Limb (tissue), 2 donors: ENCODE data around the gene PDE2A.

Source experiments
- DNase-seq, 2 donors: peaks; one replicate each; pipeline ENCODE4 v3.0.0-alpha.2; 2016; ENCODE audit errors: extremely low spot score in 2 of 2

Gene PDE2A

DNA sequence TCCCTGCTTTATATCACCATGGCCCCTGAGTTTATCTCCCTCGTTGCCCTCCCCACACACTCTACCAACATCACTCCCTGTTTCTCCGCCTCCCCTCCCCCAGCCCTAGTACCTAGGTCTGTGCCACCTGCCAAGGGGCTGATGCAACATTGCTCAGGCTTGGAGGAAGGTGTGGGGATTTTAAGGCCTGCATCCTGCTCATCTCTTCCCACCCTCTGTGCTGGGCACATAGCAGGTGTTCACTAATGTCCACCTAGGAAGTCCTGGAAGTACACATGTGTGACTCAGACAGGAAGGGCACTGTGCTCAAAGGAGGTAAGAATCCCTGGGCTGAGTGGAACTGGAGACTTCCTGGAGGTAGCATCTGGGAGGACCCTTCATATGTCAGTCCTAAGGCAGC lies 37.0 kb downstream of the PDE2A start:
- DNase-seq, result no peak

GRCh38 chr11:72636376-72636775 lies 37.8 kb downstream of the PDE2A start:
- DNase-seq, result no peak

GRCh38 chr11:72635933-72636332 lies 38.3 kb downstream of the PDE2A start:
- DNase-seq, result no peak

GRCh38 chr11:72635309-72635915 lies 38.8 kb downstream of the PDE2A start:
- DNase-seq, result no peak

GRCh38 chr11:72634472-72635095 lies 39.6 kb downstream of the PDE2A start:
- DNase-seq, result no peak

DNA sequence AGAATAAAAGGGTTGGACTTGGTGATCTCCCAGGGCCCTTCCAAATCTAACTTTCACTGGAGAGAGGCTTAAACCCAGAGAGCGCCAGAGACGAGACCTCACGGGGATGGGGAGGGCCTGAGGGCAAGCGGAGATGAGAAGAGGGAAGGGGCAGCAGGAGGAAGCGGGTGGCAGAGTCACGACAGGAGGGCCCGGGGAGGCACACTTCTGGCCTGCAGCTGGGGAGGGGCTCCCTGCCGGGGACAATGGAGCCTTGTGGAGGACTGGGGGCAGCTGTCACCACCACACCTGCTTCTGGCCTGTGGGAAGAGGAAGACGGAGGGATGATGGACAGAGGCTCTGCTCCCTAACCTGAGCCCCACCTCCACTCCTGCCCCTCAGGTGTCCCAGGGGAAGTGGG lies 40.2 kb downstream of the PDE2A start:
- no peak for DNase-seq

DNA sequence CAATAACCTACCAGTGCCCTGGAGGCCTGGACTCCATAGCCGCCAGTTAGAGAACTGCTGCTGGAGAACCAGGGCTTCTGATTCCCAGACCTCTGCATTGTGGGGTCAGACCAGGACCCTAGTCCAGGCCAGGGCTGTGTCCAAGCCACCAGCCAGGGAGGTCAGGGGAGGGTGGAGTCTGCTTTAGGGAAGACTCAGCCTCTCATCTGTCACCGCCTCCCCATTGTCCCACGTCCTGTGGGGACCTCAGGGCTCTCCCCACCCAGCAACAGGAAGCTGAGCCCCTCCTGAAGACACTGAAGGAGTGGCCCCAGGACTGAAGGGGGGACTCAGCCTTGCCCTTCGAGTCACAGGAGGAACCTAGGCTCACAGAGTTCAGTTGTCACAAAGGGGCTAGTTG lies 41.2 kb downstream of the PDE2A start:
- no peak for DNase-seq

DNA sequence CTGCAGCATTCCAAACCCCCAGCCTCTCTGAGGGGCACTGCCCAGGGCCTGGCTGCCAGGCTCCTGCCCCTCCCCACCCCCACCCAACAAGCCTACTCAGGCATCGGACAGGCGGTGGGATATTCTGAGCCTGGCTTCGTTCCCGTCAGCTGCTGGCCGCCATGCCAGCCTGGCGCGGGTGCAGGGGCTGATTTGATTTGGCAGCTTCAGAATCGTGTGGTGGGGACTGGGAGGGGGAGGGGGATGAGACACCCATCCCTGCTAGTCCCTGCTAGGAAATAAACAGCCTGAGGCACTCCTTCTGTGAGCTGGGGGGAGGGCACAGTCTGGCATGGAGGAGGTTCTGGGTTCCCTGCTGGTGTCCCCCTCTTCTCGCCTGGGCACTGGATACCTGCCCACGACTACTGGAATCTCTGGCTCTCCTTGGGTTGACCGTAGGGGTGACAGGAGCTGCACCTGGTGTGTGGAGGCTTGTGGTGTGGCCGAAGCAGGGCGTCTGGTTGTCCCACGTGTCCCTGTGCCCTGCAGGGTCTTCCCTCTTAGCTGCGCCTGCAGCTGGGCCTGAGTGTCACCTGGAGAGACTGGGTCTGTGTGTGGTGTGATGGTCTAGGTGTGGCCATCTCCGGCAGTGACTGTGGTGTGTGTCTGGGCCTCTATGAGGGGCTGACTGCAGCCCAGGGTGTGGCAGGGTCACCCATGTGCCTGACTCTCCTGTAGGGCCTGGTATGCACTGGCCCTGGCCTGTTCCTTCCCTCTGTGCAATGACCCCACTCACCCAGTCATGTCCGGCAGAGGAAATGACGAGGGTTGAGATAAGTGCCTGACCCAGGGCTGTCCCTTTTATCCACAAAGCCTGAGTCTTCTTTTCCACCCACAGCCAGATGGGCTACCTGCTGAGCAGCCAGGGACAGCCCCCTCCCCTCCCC lies 42.2 kb downstream of the PDE2A start:
- no peak for DNase-seq

- DNase-seq, result no peak
Measured at GRCh38 chr11:72630104-72630852, 43.9 kb downstream of the PDE2A start.

DNA sequence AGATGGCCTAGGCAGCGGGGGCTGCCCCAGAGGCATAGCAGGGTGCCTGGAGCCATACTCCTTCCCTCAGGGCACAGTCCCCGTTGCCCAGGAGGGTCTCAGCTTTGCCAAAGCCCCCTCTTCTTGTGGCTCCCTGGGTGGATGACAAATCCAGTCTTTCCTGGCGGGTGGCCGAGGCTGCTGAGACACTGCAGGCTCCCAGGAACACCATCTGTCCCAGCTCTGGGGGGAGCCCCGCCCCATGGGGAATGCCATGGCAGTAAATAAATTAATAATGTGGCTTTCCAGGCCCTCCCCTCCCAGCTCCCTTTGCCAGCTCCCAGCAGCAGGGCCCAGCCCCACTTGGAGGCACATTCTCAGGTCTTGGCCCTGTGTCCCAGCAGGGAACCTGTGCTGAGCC lies 45.0 kb downstream of the PDE2A start:
- no peak for DNase-seq

GRCh38 chr11:72627594-72628281 lies 46.5 kb downstream of the PDE2A start:
- DNase-seq, result no peak

DNA sequence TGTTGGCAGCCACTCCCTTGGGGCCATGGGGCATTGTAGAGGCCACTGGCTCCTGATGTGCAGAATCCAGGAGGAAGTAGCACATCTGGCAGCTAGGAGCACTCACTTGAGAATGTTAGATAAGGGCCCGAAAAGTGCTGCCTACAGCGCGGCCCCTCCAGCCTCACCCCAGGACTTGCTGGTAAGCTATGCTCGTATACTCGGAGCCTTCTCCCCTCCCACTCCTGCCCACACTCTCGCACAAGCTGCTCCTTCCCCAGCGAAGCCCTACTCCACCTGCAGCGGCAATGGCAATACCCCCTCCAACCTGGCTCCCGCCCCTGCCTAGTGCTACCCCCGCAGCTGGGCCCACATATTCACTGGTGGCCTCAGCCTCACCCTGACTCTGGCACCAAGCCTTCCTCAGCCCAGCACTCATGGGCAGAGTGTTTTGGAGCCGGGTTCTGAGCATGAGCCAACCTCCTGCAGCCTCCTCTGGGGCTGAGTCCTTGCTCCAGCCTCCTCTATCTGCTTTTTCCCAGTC lies 47.7 kb downstream of the PDE2A start:
- DNase-seq, result no peak

- no peak for DNase-seq
Measured at GRCh38 chr11:72625691-72626413, 48.4 kb downstream of the PDE2A start.

GRCh38 chr11:72624496-72625201 lies 49.6 kb downstream of the PDE2A start:
- DNase-seq, result no peak

- no peak for DNase-seq
Measured at GRCh38 chr11:72623052-72623451, 51.2 kb downstream of the PDE2A start.

- DNase-seq, result no peak
Measured at GRCh38 chr11:72621008-72621610, 53.1 kb downstream of the PDE2A start.

- no peak for DNase-seq
Measured at GRCh38 chr11:72618803-72619202, 55.4 kb downstream of the PDE2A start.

DNA sequence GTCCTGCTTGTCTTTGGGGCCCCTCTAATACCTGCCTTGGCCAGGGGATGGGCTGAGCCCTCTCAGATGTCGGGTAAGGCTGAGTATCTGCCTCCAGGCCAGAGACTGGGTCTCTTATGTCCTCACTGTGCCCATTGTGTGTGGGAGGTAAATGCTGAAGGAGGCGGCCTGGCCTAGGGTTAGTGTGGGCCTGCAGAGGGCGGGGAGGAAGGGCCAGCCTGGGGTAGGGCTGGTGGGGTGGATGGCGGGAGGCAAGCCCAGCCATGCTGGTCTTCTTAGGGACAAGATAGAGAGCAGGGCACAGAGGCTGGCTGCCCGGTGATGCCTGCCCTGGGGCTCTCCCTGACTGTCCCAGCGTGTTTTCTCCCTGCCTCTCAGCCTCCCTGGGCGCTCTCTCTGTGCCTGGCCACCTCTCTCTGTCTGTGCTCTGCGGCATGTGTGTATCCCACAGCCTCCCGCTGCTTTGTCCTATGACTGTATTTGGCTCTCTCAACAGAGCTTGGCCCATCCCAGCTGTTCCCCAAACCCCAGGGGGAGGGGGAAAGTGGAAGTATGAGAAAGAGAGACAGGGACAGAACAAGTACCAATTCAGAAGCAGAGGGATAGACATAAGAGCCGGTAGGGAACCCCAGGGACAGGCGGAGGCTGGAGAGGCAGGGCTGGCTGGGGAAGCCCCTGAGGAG lies 57.0 kb downstream of the PDE2A start:
- DNase-seq, result peak; percentile 48 to 60

DNA sequence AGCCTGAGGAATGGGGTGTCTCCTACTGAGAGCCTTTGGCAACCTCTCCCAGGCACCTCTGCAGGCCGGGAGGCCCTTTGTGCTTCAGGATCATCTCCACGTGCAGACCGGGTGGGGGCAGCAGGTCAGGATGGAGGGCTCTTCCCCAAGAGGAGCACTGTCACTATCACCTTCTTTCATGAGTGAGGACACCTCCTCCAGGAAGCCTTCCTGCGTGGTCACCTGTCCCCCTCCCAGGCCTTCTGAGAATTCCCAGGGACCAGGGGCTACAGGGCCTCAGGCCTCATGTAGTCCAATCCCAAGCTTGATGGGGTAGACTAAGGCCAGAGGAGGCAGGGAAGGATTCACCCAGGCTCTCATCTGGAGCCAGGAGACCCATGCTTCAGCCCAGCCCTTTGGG lies 57.6 kb downstream of the PDE2A start:
- DNase-seq, result no peak
